Ishikawa (cell line): Measurements from ENCODE around the gene PDCD4.

Source experiments
- CEBPB ChIP-seq: IDR thresholded peaks from 2 replicates; pipeline ENCODE4 v1.6.1; 2012
- CREB1 ChIP-seq: IDR thresholded peaks from 2 replicates; pipeline ENCODE4 v1.6.1; 2012; ENCODE audit warnings: low read depth
- EGR1 ChIP-seq: IDR thresholded peaks from 2 replicates; pipeline ENCODE4 v1.6.1; 2012
- EP300 ChIP-seq: IDR thresholded peaks from 2 replicates; pipeline ENCODE4 v1.6.1; 2012; ENCODE audit warnings: borderline replicate concordance
- RAD21 ChIP-seq: IDR thresholded peaks from 2 replicates; pipeline ENCODE4 v1.6.1; 2012; ENCODE audit warnings: low read depth
- TAF1 ChIP-seq: IDR thresholded peaks from 2 replicates; pipeline ENCODE4 v1.6.1; 2012; ENCODE audit warnings: low read depth, mild to moderate bottlenecking
- TCF12 ChIP-seq: IDR thresholded peaks from 2 replicates; pipeline ENCODE4 v1.6.1; 2012; ENCODE audit warnings: low read depth
- TEAD4 ChIP-seq: IDR thresholded peaks from 2 replicates; pipeline ENCODE4 v1.6.1; 2012
- YY1 ChIP-seq: IDR thresholded peaks from 2 replicates; pipeline ENCODE4 v1.6.1; 2012; ENCODE audit warnings: low read depth
- ZBTB7A ChIP-seq: IDR thresholded peaks from 2 replicates; pipeline ENCODE4 v1.6.1; 2012; ENCODE audit warnings: low read depth
- TF ChIP-seq, protein P1 (sequence below): IDR thresholded peaks from 2 replicates; pipeline ENCODE4 v1.6.1; 2012
- TF ChIP-seq, protein P2 (sequence below): IDR thresholded peaks from 2 replicates; pipeline ENCODE4 v1.6.1; 2012; ENCODE audit warnings: low read depth, mild to moderate bottlenecking
- TF ChIP-seq, protein P3 (sequence below): IDR thresholded peaks from 2 replicates; pipeline ENCODE4 v1.6.1; 2012

DNA sequence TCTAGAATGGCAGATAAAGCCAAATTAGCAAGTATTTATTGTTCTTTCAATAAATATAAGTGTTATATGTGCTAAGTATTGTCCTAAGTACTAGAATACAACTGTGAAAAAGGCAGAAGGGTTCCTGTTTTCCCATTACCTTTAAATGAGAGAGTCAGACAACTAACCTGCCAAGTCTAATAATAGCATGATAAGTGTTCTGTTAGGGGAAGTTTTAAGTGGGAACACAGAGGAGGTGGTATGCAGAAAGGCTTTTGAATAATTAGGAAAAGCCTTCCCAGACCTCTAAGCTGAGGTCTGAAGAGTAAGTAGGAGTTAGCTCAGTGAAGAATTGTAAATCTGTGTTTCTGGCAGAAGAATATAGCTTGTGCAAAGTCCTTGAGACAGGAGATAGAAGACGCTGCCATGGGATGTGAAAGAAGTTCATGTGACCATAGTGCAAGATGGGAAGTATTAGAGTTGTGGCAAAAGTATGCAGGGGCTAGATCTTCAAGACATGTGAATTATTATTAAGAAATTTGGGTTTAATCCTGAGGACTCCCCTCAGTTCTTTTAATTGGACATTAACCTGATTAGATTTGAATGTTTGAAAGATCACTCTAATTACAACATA is 60.1 kb downstream of the PDCD4 start:
- no peak for TF ChIP-seq RAD21
- no peak for TF ChIP-seq TCF12
- TF ChIP-seq, protein P1, sequence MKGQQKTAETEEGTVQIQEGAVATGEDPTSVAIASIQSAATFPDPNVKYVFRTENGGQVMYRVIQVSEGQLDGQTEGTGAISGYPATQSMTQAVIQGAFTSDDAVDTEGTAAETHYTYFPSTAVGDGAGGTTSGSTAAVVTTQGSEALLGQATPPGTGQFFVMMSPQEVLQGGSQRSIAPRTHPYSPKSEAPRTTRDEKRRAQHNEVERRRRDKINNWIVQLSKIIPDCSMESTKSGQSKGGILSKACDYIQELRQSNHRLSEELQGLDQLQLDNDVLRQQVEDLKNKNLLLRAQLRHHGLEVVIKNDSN, result no peak
- no peak for TF ChIP-seq TAF1
- TF ChIP-seq, protein P2, sequence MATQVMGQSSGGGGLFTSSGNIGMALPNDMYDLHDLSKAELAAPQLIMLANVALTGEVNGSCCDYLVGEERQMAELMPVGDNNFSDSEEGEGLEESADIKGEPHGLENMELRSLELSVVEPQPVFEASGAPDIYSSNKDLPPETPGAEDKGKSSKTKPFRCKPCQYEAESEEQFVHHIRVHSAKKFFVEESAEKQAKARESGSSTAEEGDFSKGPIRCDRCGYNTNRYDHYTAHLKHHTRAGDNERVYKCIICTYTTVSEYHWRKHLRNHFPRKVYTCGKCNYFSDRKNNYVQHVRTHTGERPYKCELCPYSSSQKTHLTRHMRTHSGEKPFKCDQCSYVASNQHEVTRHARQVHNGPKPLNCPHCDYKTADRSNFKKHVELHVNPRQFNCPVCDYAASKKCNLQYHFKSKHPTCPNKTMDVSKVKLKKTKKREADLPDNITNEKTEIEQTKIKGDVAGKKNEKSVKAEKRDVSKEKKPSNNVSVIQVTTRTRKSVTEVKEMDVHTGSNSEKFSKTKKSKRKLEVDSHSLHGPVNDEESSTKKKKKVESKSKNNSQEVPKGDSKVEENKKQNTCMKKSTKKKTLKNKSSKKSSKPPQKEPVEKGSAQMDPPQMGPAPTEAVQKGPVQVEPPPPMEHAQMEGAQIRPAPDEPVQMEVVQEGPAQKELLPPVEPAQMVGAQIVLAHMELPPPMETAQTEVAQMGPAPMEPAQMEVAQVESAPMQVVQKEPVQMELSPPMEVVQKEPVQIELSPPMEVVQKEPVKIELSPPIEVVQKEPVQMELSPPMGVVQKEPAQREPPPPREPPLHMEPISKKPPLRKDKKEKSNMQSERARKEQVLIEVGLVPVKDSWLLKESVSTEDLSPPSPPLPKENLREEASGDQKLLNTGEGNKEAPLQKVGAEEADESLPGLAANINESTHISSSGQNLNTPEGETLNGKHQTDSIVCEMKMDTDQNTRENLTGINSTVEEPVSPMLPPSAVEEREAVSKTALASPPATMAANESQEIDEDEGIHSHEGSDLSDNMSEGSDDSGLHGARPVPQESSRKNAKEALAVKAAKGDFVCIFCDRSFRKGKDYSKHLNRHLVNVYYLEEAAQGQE, result no peak
- no peak for TF ChIP-seq EP300
- TF ChIP-seq, protein P3, sequence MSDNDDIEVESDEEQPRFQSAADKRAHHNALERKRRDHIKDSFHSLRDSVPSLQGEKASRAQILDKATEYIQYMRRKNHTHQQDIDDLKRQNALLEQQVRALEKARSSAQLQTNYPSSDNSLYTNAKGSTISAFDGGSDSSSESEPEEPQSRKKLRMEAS, result no peak
- no peak for TF ChIP-seq YY1
- no peak for TF ChIP-seq ZBTB7A
- TF ChIP-seq EGR1, result no peak
- no peak for TF ChIP-seq TEAD4
- TF ChIP-seq CREB1, result no peak
- TF ChIP-seq CEBPB, result no peak
